Stimulated activated CD4-positive, alpha-beta T cell treated with anti-CD3 and anti-CD28 coated beads, Interleukin-1b, Interleukin-23, amount 100 ng/mL, for 48 hours (primary cell): ENCODE data around the gene DTYMK.

Source experiments
- DNase-seq: peaks from one replicate; pipeline ENCODE4 v3.0.0-alpha.2; 2020

Gene DTYMK

DNA sequence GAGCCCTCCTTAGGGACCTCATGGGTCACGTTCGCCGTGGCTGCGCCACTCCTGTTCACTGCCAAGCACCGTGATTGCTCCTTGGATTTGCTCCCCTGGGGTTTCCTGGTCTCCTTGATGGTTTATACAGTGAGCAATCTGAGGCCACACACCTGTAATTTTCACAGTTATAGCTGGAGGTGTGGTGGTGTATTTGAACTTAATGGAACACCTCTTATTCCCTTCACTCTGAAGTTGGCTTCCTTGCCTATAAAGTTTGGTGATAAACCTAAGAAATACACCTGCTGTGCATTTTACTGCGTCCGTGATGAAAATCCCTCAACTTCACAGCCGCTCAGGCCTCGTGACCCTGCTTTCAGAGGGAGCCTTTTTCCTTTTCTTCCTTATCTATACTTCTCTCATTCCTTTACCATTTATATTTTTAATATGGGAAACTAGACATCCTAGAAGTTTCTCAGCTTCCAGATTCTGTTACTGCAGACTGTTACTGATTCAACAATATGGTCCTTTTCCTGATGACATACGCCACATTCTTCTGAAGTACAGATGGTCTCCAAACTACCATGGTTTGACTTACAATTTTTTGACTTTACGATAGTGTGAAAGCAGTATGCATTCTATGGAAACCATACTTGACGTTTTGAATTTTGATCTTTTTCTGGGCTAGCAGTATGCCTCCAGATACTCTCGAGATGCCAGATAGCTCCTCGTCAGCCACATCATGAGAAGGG, 40.5 kb downstream of the DTYMK start:
- no peak for DNase-seq

- no peak for DNase-seq
These were observed 41.3 kb downstream of the DTYMK start for GRCh38 chr2:241645056-241645914.

DNA sequence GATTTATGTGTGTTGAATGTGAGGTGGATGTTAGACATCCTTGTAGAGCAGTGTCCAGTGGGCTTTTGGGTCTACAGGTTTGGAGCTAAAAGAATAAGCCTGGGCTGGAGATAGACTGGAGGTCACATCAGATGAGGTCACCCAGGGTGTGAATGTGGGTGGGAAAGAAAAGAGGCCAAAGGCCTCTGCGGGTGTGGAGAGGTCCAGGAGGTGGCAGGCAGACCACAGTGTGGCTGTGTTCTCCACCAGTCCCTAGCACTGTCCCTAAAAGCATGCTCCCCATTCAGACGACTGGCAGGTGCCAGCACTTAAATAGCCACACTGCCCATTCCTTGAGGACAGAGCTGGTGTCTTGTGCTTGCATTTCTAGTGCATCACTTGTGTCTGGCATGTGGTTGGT, 45.0 kb downstream of the DTYMK start:
- no peak for DNase-seq

DNA sequence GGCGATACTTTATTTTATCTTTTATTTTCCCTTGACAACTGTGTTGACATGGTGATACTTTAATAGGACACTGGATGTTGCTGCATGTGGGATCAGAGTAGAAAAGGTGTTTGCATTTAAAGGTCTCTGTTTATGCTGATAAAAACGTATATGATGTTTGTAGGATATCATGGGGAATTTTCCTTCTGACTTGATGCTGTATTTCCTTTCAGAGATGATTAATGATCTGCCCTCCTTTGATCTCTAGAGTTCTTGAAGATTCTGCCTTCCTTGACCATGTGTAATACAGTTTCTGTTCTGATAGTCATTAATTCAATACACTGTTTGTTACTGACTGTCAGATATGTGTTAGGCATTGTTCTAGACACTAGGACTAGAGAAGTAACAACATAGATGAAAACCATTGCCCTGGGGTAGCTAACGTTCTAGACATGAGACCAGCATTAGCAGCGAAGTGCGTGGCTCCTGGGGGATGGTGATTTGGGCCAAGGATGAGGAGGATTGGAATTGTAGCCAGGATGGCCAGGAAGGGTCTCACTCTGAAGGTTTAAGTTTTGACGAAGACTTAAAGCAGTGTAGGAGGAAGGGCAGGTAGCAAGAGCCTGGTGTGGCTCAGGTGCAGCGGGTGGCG, 46.3 kb downstream of the DTYMK start:
- no peak for DNase-seq

DNA sequence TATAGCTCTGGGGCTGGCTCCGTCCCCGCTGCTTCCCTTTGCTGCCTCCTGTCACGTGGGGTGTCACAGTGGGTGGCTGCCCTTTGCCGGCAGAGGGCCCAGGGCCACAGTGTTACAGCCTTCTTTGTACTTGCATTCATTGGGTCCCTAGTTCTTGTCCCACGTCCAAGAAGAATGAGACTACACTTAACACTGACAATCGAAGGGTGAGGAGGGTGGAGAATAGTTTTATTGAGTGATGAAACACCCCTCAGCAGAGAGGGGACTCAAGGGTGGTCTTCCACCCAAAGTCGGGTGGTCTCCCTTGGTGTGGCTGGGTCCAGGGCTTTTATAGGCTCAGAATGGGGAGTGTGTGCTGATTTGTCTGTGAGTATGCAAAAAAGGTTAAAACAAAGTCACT, 47.2 kb downstream of the DTYMK start:
- DNase-seq, result no peak

DNA sequence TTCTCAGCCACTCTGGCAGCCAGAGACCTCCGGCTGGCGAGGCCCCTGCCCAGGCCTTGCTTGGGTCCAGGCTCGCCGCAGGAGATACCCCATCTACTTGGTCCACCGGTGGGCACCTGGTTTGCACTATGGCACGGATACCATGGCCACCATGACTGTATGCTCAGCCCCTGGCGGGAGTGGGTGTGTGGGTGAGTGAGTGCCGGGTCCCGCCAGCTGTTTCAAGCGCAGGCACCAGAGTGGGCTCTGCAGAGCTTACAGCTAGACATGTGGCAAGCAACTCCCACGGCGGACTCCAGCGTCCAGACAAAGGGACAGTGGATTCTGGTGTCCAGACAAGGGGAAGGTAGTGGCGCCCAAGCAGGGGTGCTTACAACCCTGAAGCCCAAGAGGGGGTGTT, 47.7 kb downstream of the DTYMK start:
- no peak for DNase-seq

DNA sequence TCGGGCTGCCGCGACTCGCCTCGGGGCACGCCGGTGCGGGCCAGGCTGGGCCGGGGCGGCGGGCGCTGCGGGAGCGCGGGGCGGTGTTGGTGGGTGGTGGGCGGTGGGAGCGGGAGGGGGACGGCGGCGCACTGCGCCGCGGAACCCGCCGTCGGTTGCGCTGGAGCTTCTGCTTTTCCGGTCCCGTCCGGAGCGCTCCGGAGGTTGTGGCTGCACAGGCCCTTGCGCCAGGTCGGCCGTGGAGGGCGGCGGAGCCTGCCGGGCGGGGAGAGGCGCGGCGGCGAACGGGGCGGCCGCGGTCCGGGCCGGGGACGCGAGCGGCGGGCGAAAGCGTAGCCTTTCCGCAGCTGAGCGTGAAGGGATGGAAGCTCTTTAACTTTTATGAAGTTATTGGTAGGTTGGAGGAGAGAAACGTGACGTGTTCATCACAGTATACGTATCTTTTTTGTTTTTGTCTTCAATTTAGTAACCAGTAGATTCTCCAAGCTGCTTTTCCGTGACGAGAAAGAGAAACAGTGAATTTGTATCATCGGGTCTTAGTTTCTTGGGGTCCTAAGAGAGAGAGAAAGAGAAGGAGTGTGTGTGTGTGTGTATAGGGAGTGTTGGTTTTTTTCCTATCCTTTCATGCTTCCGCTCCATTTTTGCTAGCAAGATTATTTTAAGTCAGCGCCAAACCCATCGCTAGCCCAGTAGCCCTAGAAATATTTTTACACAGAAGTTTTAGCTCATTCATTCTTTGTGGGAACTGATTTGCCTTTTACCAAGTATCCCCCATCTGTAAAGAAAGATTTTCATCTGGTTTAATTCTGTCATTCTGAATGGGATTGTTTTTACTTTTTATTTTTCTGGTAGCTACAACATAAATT, 48.6 kb downstream of the DTYMK start:
- peak; percentile 45 for DNase-seq

DNA sequence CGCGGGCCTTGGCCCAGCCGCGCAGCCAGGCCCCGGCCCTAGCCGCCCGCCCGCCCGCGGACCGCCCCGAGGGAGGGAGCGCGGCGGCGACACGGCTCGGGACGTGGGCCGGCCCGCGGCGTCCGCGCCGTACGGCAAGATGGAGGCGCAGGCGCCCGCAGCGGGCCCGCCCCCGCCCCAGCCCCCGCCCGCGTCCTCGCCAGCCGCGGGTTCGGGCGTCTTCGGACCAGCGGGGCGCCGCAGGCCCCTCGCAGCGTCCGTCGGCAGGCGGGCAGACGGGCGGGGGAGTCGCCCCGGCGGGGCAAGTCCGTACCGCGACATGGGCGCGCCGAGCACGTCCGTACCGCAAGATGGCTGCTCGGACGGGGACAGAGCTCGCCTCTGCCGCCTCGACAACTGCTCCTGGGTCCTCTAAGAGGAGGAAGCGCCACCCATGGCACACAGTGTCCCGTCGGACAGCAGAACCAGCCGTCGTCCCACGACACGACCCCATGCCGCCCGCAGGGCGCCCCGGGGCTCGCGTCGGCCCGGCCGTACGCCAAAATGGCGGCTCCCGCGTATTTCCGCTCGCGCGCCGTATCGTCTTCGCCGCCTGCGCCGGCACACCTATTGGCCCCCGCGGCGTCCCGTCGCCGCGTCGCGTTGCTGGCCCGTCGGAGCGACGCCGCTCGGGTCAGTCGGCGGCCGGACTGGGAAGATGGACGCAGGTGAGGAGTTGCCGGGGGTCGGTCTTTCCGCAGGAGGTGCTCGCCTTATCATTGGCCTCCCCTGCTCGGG, 49.4 kb downstream of the DTYMK start, which contains the start of the genes ATG4B and THAP4:
ATG4B (plus strand) TSS at position 676 of the 777 bp plus-strand sequence; CDS start at position 698, 22 bp downstream.
THAP4 (minus strand) TSS at position 141 of the 777 bp plus-strand sequence. CDS start 141 bp downstream, outside the sequence.
- DNase-seq, result peak; percentile 71

DNA sequence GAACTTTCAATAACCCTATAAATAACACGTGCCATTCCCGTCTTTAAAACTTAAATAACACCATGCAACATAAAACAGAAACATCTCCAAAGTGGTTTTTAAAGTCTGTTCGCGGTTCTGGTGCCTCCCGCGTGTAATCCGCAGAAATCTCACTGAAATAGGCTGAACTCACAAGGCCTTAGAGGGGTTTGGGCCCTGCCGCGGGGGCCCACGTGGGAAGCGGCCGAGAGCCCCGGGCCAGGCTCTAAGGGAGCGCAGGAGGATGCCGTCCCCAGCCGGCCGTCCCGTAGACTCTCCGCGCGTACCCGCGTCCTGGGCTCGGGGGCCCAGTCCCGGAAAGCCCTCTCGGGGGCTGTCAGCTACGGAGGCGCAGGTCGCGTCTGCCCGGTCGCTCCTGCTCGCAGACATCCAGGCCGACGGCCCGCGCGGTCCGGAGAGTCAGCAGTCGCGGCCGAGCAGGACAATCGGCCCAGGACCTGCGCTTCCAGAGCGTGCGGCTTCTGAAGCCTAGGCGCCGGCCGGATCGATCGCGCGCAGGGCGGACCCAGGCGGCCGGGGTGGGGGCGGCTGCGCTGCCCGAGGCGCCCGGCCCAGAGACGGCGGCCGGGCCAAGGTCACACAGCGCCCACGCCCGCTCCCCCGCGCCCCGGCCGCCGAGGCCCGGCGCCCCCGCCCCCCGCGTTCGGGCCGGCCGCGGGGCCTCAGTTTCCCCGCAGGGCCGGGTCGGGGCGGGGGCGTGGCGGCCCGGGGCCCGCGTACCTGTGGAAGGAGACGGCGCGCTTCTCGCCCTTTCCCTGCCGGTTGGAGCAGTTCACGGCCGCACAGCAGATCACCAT, 50.2 kb downstream of the DTYMK start:
- DNase-seq, result peak; percentile 25

DNA sequence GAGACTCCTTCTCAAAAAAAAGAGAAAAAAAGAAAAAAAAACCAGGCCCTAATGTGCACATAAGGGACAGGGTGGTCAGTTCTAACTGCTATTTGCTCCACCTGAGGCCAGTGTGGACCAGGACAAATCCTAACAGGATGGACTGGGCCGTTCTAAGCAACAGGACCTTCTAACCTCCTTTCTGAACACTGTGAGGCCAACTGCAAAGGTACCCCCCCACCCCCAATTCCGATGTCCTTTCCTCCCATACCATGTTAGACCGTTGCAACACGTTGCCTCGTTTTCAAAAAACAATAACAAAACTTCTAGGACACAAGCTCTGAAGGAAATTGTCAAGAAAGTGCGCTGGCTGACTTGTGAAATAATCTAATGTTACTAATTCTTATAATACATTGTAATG, 50.9 kb downstream of the DTYMK start:
- DNase-seq, result no peak

GRCh38 chr2:241633561-241633960, 53.1 kb downstream of the DTYMK start:
- DNase-seq, result no peak

DNA sequence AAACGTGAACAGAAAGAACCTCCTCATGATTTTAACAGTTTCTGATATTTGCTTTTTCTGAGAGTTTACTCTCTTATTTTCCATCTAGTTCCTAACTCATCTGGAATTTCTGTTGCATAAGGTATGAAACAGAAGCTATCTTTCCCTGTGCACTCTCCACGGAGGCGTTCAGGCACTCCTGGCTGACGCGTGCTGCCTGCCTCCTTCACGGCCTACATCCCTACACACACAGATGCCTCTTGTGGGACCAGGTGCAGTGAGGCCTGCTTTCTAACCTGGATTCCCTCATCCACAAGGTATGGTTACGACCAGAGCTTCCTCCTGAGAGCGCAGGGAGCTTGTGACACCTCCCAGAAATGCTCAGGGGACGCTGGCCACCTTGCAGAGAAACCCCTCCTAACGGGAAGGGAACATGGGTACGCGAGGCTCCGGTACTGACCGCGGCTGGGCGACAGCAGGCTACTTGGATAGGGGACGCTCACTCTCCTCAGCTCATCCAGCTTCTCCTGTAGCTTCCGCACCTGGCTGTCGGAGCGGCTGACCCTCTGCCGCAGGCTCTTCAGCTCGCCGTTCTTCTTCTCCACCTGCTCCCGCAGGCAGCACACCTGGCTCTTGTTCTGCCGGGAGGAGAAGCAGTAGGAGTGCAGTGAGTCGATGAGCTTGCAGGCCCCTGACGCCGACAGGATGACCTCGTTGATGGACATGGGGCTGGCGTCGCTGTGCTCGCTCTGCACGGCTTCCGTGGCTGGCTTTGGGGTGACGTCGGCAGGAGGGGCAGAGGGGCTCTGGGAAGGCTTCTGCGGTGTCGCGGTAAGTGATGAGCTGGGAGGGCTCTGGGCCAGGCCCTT, 53.9 kb downstream of the DTYMK start:
- DNase-seq, result no peak

GRCh38 chr2:241629762-241630435, 56.7 kb downstream of the DTYMK start:
- no peak for DNase-seq

GRCh38 chr2:241627675-241628074, 58.9 kb downstream of the DTYMK start:
- DNase-seq, result no peak
